Measurements from ENCODE around the gene PIP4K2B.

DNA sequence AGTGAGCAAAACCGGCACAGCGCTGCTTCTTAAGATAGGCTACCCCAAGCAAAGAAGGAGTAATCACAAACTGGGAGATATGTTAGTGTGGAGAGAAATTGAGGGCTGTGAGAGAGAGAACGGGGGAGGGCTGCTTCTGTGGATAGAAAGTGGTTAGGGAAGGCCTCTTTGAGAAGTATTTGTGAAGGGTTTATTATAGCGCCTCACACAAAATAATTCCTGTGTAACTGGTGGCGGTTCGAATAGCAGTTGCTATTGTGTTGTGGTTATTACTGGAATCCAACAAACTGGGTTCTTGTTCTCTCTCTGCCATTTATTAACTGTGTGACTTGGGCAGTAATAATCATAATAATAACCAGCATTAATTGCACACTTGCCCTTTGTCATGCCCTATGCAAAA lies 78.4 kb downstream of the PIP4K2B start:
- TF ChIP-seq, protein P1, sequence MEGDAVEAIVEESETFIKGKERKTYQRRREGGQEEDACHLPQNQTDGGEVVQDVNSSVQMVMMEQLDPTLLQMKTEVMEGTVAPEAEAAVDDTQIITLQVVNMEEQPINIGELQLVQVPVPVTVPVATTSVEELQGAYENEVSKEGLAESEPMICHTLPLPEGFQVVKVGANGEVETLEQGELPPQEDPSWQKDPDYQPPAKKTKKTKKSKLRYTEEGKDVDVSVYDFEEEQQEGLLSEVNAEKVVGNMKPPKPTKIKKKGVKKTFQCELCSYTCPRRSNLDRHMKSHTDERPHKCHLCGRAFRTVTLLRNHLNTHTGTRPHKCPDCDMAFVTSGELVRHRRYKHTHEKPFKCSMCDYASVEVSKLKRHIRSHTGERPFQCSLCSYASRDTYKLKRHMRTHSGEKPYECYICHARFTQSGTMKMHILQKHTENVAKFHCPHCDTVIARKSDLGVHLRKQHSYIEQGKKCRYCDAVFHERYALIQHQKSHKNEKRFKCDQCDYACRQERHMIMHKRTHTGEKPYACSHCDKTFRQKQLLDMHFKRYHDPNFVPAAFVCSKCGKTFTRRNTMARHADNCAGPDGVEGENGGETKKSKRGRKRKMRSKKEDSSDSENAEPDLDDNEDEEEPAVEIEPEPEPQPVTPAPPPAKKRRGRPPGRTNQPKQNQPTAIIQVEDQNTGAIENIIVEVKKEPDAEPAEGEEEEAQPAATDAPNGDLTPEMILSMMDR (conservative IDR thresholded peaks at IDR 0.05) = no peak
- TF ChIP-seq EZH2 (IDR thresholded peaks at IDR 0.05; ENCODE audit: low read depth) = no peak
